Progenitor cell of endocrine pancreas (in vitro differentiated cells): Measurements from ENCODE around the gene RPH3AL. TPM values are rescaled to one million over a fixed set of nuclear protein-coding genes. Genes with fewer than 3 reads are reported as not detected.

Source experiments
- DNase-seq: peaks from one replicate; pipeline ENCODE4 v3.0.0; 2021; ENCODE audit warnings: low spot score; ENCODE audit not compliant: unreplicated experiment
- H3K27ac Mint-ChIP-seq: 2 replicates; pipeline ENCODE4 v1.8.0; 2021; ENCODE audit warnings: mild to moderate bottlenecking, moderate library complexity, mixed read lengths
- H3K27me3 Mint-ChIP-seq: 2 replicates; pipeline ENCODE4 v1.8.0; 2021; ENCODE audit warnings: mixed read lengths
- H3K36me3 Mint-ChIP-seq: 2 replicates; pipeline ENCODE4 v1.8.0; 2022; ENCODE audit warnings: mixed read lengths; ENCODE audit not compliant: insufficient read depth
- H3K4me1 Mint-ChIP-seq: 2 replicates; pipeline ENCODE4 v1.8.0; 2021; ENCODE audit warnings: low read depth, mixed read lengths
- H3K4me3 Mint-ChIP-seq: 2 replicates; pipeline ENCODE4 v1.8.0; 2021; ENCODE audit warnings: low read depth, mild to moderate bottlenecking, moderate library complexity, mixed read lengths
- H3K9me3 Mint-ChIP-seq: 2 replicates; pipeline ENCODE4 v1.8.0; 2021; ENCODE audit warnings: low read depth, mixed read lengths
- total RNA-seq: library from RNA; stranded (reverse); gene quantifications from 2 replicates; pipeline ENCODE4 v1.2.1, GENCODE V29; 2021
- TF ChIP-seq, protein P1 (sequence below): fragments of 200-600 bp; sonication (generic); IDR thresholded peaks from one replicate; pipeline ENCODE4 v1.5.0; 2021; ENCODE audit warnings: antibody characterized with exemption, mild to moderate bottlenecking; ENCODE audit not compliant: unreplicated experiment

Gene RPH3AL
- total RNA-seq, 1 donor from 2014 or later = 47.6 TPM

DNA sequence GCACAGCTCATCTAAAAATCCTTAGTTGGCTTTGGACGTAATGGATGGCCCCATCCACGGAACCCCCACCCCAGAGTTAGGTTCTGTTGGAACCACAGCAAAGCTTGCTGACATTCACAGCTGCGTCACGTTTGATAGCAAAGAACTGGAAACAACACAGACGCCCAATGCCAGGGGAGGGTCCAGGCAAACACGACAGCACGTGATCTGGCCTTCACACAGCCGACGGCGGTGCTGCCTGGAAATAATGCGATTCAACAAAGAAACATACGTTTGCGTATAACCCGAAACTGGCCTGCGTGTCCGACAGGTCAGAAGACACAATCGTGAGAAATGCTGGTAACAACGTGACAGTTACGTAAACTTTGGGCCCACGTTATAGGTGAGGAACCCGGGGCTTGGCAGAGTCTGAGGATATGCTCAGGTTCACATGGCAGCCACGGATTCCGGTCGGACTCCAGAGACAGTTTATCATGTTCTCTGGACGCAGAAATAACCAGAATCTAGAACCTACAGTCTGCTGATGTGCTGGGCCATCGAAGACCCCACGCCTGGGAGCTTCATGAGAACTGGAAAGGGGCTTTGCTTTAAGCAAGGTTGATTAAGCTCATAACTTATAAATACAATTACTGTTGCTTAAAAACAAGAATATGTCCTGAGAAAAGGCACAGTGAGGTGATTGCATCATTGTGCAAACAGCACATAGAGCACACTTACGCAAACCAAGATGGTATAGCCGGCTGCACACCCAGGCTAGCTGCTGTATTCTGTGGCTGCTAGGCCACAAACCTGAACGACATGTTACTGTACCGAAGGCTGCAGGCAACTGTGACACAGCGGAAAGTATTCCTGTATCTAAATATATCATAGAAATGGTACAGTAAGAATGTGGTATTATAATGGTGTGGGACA, 70.4 kb downstream of the RPH3AL start:
- no peak for DNase-seq
- no peak overlapping the region for H3K4me3 Mint-ChIP-seq
- H3K9me3 Mint-ChIP-seq = no peaks in the 10 kb centered on the region
- TF ChIP-seq, protein P1, sequence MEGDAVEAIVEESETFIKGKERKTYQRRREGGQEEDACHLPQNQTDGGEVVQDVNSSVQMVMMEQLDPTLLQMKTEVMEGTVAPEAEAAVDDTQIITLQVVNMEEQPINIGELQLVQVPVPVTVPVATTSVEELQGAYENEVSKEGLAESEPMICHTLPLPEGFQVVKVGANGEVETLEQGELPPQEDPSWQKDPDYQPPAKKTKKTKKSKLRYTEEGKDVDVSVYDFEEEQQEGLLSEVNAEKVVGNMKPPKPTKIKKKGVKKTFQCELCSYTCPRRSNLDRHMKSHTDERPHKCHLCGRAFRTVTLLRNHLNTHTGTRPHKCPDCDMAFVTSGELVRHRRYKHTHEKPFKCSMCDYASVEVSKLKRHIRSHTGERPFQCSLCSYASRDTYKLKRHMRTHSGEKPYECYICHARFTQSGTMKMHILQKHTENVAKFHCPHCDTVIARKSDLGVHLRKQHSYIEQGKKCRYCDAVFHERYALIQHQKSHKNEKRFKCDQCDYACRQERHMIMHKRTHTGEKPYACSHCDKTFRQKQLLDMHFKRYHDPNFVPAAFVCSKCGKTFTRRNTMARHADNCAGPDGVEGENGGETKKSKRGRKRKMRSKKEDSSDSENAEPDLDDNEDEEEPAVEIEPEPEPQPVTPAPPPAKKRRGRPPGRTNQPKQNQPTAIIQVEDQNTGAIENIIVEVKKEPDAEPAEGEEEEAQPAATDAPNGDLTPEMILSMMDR = no peak
- H3K4me1 Mint-ChIP-seq = peaks cover 1% of the 10 kb centered on the region
- H3K36me3 Mint-ChIP-seq = peaks cover 14% of the 10 kb centered on the region
- H3K27me3 Mint-ChIP-seq = no peaks in the 10 kb centered on the region
- H3K27ac Mint-ChIP-seq = peak overlapping the region; percentile 62

DNA sequence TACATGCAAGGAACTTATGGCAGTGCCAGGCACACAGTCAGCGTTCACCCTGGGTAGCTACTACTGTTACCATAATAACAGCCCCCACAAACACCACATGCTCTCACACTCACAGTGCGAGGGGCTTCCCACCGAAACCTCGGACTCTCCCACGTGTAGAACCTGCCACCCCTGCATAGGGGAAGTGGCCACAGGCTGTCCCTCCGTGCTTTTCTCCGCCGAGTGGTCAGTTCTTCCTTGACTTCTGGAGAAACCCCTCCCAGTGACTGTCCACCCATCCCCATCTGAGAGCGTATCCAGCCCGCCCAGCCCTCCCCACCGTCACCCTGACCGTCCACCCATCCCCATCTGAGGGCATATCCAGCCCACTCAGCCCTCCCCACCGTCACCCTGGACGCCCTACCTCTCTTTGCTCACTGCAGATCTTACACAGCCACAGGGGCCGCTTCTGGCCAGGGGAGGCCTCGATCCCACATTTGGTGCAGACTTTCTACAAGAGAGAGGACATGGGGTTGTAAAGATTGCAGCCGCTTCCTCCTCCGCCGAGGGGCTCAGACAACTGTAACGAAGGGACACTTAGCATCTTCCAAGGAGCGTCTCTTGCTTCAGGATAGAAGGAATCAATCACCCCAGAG, 71.1 kb downstream of the RPH3AL start:
- TF ChIP-seq, protein P1 = no peak
- H3K36me3 Mint-ChIP-seq = peaks cover 14% of the 10 kb centered on the region
- no peaks in the 10 kb centered on the region for H3K9me3 Mint-ChIP-seq
- H3K27me3 Mint-ChIP-seq = no peaks in the 10 kb centered on the region
- peaks cover 1% of the 10 kb centered on the region for H3K4me1 Mint-ChIP-seq
- no peak for DNase-seq
- no peak overlapping the region for H3K27ac Mint-ChIP-seq
- H3K4me3 Mint-ChIP-seq = no peak overlapping the region

DNA sequence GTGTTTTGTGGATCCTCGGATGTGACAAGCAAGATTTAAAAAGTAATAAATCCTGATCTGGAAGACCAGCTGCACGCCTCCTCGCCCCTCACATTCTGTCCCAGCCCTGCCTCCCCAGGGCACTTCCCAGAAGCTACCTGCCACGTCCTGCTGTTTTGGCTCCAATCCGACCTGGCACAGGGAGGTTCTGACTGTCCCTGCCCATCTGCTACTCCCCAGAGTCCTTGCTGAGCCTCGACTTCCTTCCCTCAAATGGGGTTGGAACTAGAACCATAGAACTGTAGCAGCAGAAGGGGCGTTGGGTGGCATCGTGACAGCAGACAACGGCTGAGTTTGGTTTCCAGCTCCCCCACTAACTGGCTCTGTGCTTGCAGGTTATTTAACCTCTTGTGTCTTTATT, 71.7 kb downstream of the RPH3AL start:
- Mint-ChIP-seq H3K4me3 (no peak overlapping the region), H3K27ac (no peak overlapping the region), H3K9me3 (no peaks in the 10 kb centered on the region), H3K36me3 (peaks cover 14% of the 10 kb centered on the region), H3K4me1 (no peaks in the 10 kb centered on the region), H3K27me3 (no peaks in the 10 kb centered on the region)
- TF ChIP-seq, protein P1 = no peak
- DNase-seq = no peak

DNA sequence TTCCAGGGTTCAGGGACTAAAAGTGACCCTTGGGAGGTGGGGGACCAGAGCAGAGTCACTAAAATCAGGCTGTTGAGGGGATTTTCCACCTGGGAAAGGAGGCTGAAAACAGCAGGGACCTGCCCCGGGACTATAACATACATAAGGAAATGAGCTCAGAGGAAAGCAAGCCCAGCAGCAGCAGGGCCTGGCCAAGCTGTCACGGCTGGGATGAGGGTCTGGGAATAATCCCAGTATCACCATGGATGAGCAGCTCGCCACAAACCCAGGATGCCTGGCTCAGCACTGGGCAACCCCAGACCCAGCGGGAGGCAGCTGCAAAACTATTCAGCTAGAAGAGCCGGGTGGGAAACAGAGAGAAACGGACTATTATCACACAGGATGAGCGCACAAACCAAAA, 72.4 kb downstream of the RPH3AL start:
- H3K9me3 Mint-ChIP-seq = no peaks in the 10 kb centered on the region
- H3K4me1 Mint-ChIP-seq = no peaks in the 10 kb centered on the region
- no peak overlapping the region for H3K4me3 Mint-ChIP-seq
- no peak for DNase-seq
- H3K36me3 Mint-ChIP-seq = peaks cover 14% of the 10 kb centered on the region
- H3K27me3 Mint-ChIP-seq = no peaks in the 10 kb centered on the region
- TF ChIP-seq, protein P1 = no peak
- H3K27ac Mint-ChIP-seq = peak overlapping the region; percentile 8

DNA sequence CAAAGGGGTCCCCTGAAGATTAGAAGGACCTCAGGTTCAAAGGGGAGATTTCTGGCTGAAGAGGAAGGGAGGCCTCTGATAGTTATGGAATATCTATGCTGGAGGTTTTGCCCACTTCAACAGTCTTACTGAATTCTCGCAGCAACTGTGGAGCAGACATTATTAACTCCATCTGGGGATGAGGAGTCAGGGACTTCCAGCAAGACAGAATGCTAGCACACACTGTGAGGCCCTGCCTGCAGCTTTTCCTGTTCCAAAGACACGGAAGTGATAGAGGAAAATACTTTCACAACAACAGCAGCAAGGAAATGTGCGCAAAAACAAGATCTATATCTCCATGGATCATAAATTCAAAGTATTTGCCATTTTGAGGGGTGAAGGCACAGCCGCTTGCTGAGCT, 72.8 kb downstream of the RPH3AL start:
- Mint-ChIP-seq H3K9me3 (no peaks in the 10 kb centered on the region), H3K27me3 (no peaks in the 10 kb centered on the region), H3K4me3 (no peak overlapping the region), H3K36me3 (peaks cover 19% of the 10 kb centered on the region), H3K4me1 (no peaks in the 10 kb centered on the region), H3K27ac (peak overlapping the region; percentile 8)
- DNase-seq = no peak
- TF ChIP-seq, protein P1 = no peak
